Ovary (tissue), 3 donors: Measurements from ENCODE around the gene CHD2.

Source experiments
- CTCF ChIP-seq, 3 donors: fragments of 450-650 bp in 2 of 3; fragments of 200-600 bp in 1 of 3; IDR thresholded peaks; one replicate each; pipeline versions ENCODE4 v1.5.1 to v1.8.0; 2016 to 2022; ENCODE audit warnings: antibody characterized with exemption in 3 of 3, mild to moderate bottlenecking in 1 of 3
- POLR2A ChIP-seq: fragments of 450-650 bp; IDR thresholded peaks from one replicate; pipeline ENCODE4 v1.6.1; 2017; ENCODE audit warnings: antibody characterized with exemption, mild to moderate bottlenecking, moderate library complexity
- donor health status: DM: no; HTN: no; CAD: no.

DNA sequence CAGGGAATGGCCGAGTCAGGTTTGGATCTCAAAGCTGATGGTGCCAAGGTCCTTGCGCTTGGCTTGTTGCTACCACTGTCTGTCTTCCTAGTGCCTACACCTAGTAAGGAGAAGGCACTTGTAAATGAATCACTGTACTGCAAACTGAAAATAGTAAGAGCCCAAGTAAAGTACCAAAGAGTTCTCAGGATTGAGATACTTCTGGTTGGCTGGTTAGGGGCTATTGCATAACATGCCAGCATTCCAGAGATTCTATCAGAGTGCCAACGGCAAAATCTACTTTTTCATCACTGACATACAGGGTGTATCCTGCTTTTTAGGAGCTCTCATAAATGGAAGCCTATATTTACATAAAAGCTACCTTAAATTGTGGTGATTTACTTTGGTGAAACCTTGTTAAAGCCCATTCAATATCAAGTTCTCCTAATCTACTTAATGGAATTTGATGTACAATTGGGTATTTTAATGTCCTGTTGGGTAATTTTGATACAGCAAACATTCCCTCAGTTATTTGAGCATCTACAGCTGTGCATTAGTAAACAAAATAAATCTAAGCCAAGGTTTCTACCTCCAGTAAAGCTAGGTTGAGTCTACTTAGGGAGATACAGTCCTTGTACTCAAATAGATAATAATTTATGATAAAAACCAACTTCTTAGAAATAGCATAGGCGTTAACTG, 30.7 kb upstream of the CHD2 start:
- TF ChIP-seq CTCF (IDR thresholded peaks at IDR 0.05) (no peak), POLR2A (no peak)
